Activated CD8-positive, alpha-beta T cell treated with anti-CD3 and anti-CD28 coated beads for 36 hours (primary cell): ENCODE results near the gene DLG1. TPM values are rescaled to one million over a fixed set of nuclear protein-coding genes. Genes with fewer than 3 reads are reported as not detected.

Experiments
- ATAC-seq: fragments of 200-7000 bp; cut with Tn5 transposase; one replicate; pipeline ENCODE4 v1.10.0; 2021; ENCODE audit warnings: mild to moderate bottlenecking, moderate library complexity
- CTCF ChIA-PET: fragments of 350-600 bp; sonication (Branson Sonifier 250); formaldehyde crosslinking; loops from one replicate; lab custom pipeline; 2021; ENCODE audit warnings: antibody characterized with exemption; lab: Charles Lee
- POLR2A ChIA-PET: fragments of 350-600 bp; sonication (Branson Sonifier 250); formaldehyde crosslinking; loops from one replicate; lab custom pipeline; 2021; ENCODE audit warnings: antibody characterized with exemption; lab: Charles Lee
- DNase-seq: peaks from one replicate; pipeline ENCODE4 v3.0.0-alpha.2; 2020
- H3K27ac Mint-ChIP-seq: one replicate; pipeline ENCODE4 v1.8.0; 2021; ENCODE audit warnings: mild to moderate bottlenecking, mixed read lengths
- H3K27me3 Mint-ChIP-seq: one replicate; pipeline ENCODE4 v1.8.0; 2021; ENCODE audit warnings: mixed read lengths
- H3K36me3 Mint-ChIP-seq: one replicate; pipeline ENCODE4 v1.8.0; 2021; ENCODE audit warnings: low read depth, mixed read lengths
- H3K4me1 Mint-ChIP-seq: one replicate; pipeline ENCODE4 v1.8.0; 2021; ENCODE audit warnings: low read depth, mixed read lengths
- H3K4me3 Mint-ChIP-seq: one replicate; pipeline ENCODE4 v1.8.0; 2021; ENCODE audit warnings: mild to moderate bottlenecking, moderate library complexity, mixed read lengths
- H3K9me3 Mint-ChIP-seq: one replicate; pipeline ENCODE4 v1.8.0; 2021; ENCODE audit warnings: mixed read lengths
- intact Hi-C: fragments of 100-400 bp; cut with micrococcal nuclease; formaldehyde crosslinking; loops from one replicate; pipeline ENCODE4 v1.10.0; 2022
- total RNA-seq, 2 experiments: library from RNA; stranded (reverse); gene quantifications; one replicate each; pipeline ENCODE4 v1.2.3, GENCODE V29; 2021
- TF ChIP-seq, protein P1 (sequence below): fragments of 200-600 bp; IDR thresholded peaks from one replicate; pipeline ENCODE4 v1.8.0; 2022; ENCODE audit warnings: antibody characterized with exemption, mild to moderate bottlenecking

Gene DLG1
- total RNA-seq, 2 experiments from 2014 or later: 57.6 to 62.2 TPM

DNA sequence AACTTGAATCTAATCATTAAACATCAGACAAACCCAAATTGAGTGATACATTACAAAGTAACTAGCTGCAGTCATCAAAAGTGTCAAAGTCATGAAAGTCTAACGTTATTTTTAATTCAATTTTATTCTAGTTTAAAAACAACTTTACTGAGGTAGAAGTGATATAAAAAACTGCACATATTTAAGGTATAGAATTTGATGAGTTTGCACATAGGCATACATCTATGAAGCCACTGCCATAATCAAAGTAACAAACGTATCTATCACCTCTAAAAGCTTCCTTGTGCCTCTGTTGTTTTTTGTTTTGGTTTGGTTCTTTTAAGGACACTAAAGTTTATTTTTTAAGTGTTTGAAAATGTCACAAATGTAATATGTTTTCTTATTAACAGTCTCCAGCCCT, 130.9 kb downstream of the DLG1 start:
- DNase-seq: no peak
- CTCF ChIA-PET: no interaction called here
- intact Hi-C loops: no loop called here
- H3K27ac Mint-ChIP-seq: no peak overlapping the region
- TF ChIP-seq, protein P1, sequence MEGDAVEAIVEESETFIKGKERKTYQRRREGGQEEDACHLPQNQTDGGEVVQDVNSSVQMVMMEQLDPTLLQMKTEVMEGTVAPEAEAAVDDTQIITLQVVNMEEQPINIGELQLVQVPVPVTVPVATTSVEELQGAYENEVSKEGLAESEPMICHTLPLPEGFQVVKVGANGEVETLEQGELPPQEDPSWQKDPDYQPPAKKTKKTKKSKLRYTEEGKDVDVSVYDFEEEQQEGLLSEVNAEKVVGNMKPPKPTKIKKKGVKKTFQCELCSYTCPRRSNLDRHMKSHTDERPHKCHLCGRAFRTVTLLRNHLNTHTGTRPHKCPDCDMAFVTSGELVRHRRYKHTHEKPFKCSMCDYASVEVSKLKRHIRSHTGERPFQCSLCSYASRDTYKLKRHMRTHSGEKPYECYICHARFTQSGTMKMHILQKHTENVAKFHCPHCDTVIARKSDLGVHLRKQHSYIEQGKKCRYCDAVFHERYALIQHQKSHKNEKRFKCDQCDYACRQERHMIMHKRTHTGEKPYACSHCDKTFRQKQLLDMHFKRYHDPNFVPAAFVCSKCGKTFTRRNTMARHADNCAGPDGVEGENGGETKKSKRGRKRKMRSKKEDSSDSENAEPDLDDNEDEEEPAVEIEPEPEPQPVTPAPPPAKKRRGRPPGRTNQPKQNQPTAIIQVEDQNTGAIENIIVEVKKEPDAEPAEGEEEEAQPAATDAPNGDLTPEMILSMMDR: no peak
- ATAC-seq: no peak
- no peaks in the 10 kb centered on the region for H3K27me3 Mint-ChIP-seq
- POLR2A ChIA-PET: interaction anchor here (0.9 kb wide), 1 partner anchor 42 kb away, joined by 3 read pairs; no protein-coding TSS in a partner anchor
- peaks cover 20% of the 10 kb centered on the region for H3K4me1 Mint-ChIP-seq
- peaks cover 27% of the 10 kb centered on the region for H3K36me3 Mint-ChIP-seq
- H3K9me3 Mint-ChIP-seq: no peaks in the 10 kb centered on the region
- no peak overlapping the region for H3K4me3 Mint-ChIP-seq

DNA sequence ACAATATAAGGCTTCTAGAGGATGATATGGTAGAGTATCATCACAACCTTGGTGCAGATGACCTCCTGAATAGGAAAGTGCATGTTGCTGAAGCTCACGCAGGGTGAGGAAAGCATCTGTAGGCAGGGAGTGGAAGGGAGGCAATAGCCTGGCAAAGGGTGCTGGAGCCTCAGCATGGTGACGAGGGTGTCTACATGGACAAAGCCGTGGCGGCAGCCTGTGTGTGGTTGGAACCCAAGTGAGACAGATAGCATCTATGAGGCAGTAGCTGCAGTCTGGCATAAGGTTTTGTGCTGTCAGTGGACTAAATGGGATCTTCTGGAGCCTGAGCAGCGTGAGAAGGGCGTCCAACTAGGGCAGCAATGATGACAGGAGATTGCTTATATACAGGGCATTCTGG, 132.5 kb downstream of the DLG1 start:
- peaks cover 27% of the 10 kb centered on the region for H3K36me3 Mint-ChIP-seq
- no peak for ATAC-seq
- H3K27ac Mint-ChIP-seq: no peak overlapping the region
- ChIA-PET CTCF (interaction anchor here (0.6 to 0.7 kb wide), 2 partner anchors 10 to 23 kb away, joined by 3 read pairs; no protein-coding TSS in a partner anchor), POLR2A (no interaction called here)
- intact Hi-C loops: no loop called here
- H3K9me3 Mint-ChIP-seq: no peaks in the 10 kb centered on the region
- H3K4me1 Mint-ChIP-seq: peaks cover 16% of the 10 kb centered on the region
- TF ChIP-seq, protein P1: no peak
- no peak overlapping the region for H3K4me3 Mint-ChIP-seq
- H3K27me3 Mint-ChIP-seq: no peaks in the 10 kb centered on the region
- no peak for DNase-seq

DNA sequence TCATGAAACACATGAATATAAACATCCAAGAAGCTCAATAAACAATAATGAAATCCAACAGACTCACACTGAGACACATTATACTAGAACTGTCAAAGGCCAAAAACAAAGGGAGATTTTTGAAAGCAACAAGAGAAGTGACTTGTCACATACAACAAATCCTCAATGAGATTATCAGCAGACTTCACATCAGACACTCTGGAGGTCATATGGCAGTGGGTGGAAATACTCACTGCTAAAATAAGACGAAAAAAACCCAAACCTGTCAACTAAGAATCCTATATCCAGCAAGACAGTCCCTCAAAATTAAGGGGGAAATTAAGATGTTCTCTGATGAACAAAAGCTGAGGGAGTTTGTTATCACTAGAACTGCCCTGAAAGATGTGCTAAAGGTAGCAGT, 143.4 kb downstream of the DLG1 start:
- CTCF ChIA-PET: interaction anchor here (0.6 kb wide), 1 partner anchor 632 kb away, joined by 3 read pairs; no protein-coding TSS in a partner anchor
- peaks cover 52% of the 10 kb centered on the region for H3K36me3 Mint-ChIP-seq
- intact Hi-C loops: no loop called here

DNA sequence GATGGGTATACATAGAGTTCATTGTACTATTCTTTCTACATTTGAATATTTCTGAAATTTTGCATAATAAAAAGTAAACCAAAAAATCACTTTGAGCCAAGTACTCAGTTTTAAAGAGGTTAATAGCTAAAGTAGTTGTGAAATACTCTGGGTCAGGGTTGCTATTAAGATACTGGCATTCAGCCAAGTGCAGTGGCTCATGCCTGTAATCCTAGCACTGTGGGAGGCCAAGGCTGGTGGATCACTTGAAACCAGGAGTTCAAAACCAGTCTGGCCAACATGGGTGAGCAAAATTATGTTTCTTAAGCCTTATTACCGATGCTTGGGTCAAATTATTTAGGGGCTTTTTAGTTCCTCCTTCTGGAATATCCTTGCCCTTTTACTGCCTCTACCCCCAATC, 146.8 kb downstream of the DLG1 start:
- Mint-ChIP-seq H3K27me3 (no peaks in the 10 kb centered on the region), H3K9me3 (peaks cover 15% of the 10 kb centered on the region), H3K4me3 (no peak overlapping the region), H3K27ac (no peak overlapping the region), H3K4me1 (peaks cover 9% of the 10 kb centered on the region), H3K36me3 (peaks cover 32% of the 10 kb centered on the region)
- TF ChIP-seq, protein P1: no peak
- ATAC-seq (no peak), DNase-seq (no peak)
- ChIA-PET CTCF (interaction anchor here (1.1 kb wide), 1 partner anchor 11 kb away, joined by 3 read pairs; no protein-coding TSS in a partner anchor), POLR2A (no interaction called here)
- intact Hi-C loops: no loop called here

More for the DNA sequence above, 143.4 kb downstream of the DLG1 start:
- no peaks in the 10 kb centered on the region for H3K27me3 Mint-ChIP-seq
- no peak overlapping the region for H3K4me3 Mint-ChIP-seq
- no peak for ATAC-seq
- no peak for DNase-seq
- H3K4me1 Mint-ChIP-seq: peaks cover 12% of the 10 kb centered on the region
- peaks cover 31% of the 10 kb centered on the region for H3K9me3 Mint-ChIP-seq
- TF ChIP-seq, protein P1: no peak
- H3K27ac Mint-ChIP-seq: no peak overlapping the region
- POLR2A ChIA-PET: no interaction called here

DNA sequence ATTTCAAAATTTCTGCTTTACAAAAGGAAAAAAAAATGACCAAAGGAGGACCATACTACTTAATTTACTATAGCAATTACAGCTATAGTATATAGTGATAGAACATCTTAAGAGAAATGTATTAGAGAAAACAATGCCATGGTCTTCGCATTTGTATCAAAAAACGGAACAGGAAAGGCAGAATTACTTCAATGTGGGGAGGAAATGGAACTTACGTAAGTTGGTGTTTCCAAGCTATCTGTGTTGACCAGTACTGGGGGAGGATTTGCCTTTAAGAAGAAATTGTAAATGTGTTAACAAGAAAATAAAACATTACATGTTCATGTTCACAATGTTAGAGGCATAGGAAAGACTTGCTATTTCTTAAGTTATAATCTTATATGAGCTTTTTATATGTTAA, 148.9 kb downstream of the DLG1 start:
- Mint-ChIP-seq H3K4me1 (peaks cover 10% of the 10 kb centered on the region), H3K27me3 (no peaks in the 10 kb centered on the region), H3K9me3 (peaks cover 1% of the 10 kb centered on the region), H3K4me3 (no peak overlapping the region), H3K36me3 (peaks cover 16% of the 10 kb centered on the region), H3K27ac (no peak overlapping the region)
- CTCF ChIA-PET: no interaction called here
- POLR2A ChIA-PET: no interaction called here
- no peak for DNase-seq
- TF ChIP-seq, protein P1: no peak
- ATAC-seq: no peak
- intact Hi-C loops: no loop called here
